WTC11 (cell line): Measurements from ENCODE around the gene PDXK. TPM values are rescaled to one million over a fixed set of nuclear protein-coding genes. Genes with fewer than 3 reads are reported as not detected.

Source experiments
- ATAC-seq: fragments of 200-7000 bp; cut with Tn5 transposase; 2 replicates; pipeline ENCODE4 v1.10.0; 2021; ENCODE audit warnings: mild to moderate bottlenecking, moderate library complexity
- CTCF ChIA-PET: fragments of 300-600 bp; sonication (Branson Sonifier 250); formaldehyde crosslinking; loops from one replicate; lab custom pipeline; 2021; ENCODE audit warnings: antibody characterized with exemption; lab: Charles Lee
- POLR2A ChIA-PET: fragments of 350-600 bp; sonication (Branson Sonifier 250); formaldehyde crosslinking; loops from one replicate; lab custom pipeline; 2021; ENCODE audit warnings: antibody characterized with exemption; lab: Charles Lee
- DNase-seq: peaks from one replicate; pipeline ENCODE4 v3.0.0; 2021; ENCODE audit warnings: low spot score
- H3K27ac Mint-ChIP-seq: 2 replicates; pipeline ENCODE4 v1.8.0; 2021; ENCODE audit warnings: mixed read lengths
- H3K27me3 Mint-ChIP-seq: 2 replicates; pipeline ENCODE4 v1.8.0; 2021; ENCODE audit warnings: low read depth, mild to moderate bottlenecking, moderate library complexity, mixed read lengths
- H3K36me3 Mint-ChIP-seq: 2 replicates; pipeline ENCODE4 v1.8.0; 2021; ENCODE audit warnings: mixed read lengths
- H3K4me1 Mint-ChIP-seq: 2 replicates; pipeline ENCODE4 v1.8.0; 2022; ENCODE audit warnings: mixed read lengths
- H3K4me3 Mint-ChIP-seq: 2 replicates; pipeline ENCODE4 v1.8.0; 2021; ENCODE audit warnings: mild to moderate bottlenecking, moderate library complexity, mixed read lengths
- H3K9me3 Mint-ChIP-seq: 2 replicates; pipeline ENCODE4 v1.8.0; 2021; ENCODE audit warnings: mixed read lengths
- CDX4 ChIP-seq: fragments of 250-450 bp; sonication (Bioruptor Pico); IDR thresholded peaks from 2 replicates; pipeline ENCODE4 v1.9.0; 2021; ENCODE audit warnings: moderate library complexity, mild to moderate bottlenecking, inconsistent platforms, borderline replicate concordance
- E2F1 ChIP-seq: sonication (generic); formaldehyde crosslinking; IDR thresholded peaks from 2 replicates; pipeline ENCODE4 v1.8.0; 2022; ENCODE audit warnings: mild to moderate bottlenecking, missing genetic modification reagents
- E2F5 ChIP-seq: sonication (generic); formaldehyde crosslinking; IDR thresholded peaks from 2 replicates; pipeline ENCODE4 v1.8.1; 2022; ENCODE audit warnings: mild to moderate bottlenecking, moderate library complexity, missing genetic modification reagents
- ELF4 ChIP-seq: sonication (generic); formaldehyde crosslinking; IDR thresholded peaks from 2 replicates; pipeline ENCODE4 v1.8.1; 2022; ENCODE audit warnings: low read depth, mild to moderate bottlenecking, moderate library complexity, missing genetic modification reagents
- FOXK1 ChIP-seq: sonication (generic); formaldehyde crosslinking; IDR thresholded peaks from 2 replicates; pipeline ENCODE4 v1.8.0; 2022; ENCODE audit warnings: mild to moderate bottlenecking, moderate library complexity, missing genetic modification reagents
- FOXP1 ChIP-seq: sonication (generic); formaldehyde crosslinking; IDR thresholded peaks from 2 replicates; pipeline ENCODE4 v1.8.0; 2022; ENCODE audit warnings: missing genetic modification reagents, mild to moderate bottlenecking, moderate library complexity, borderline replicate concordance
- FOXP4 ChIP-seq: sonication (generic); formaldehyde crosslinking; IDR thresholded peaks from 2 replicates; pipeline ENCODE4 v1.8.0; 2022; ENCODE audit warnings: mild to moderate bottlenecking, missing genetic modification reagents
- IRF1 ChIP-seq: sonication (generic); formaldehyde crosslinking; IDR thresholded peaks from 2 replicates; pipeline ENCODE4 v1.8.0; 2023; ENCODE audit warnings: missing genetic modification reagents
- JUN ChIP-seq: sonication (generic); formaldehyde crosslinking; IDR thresholded peaks from 2 replicates; pipeline ENCODE4 v1.8.0; 2023; ENCODE audit warnings: mild to moderate bottlenecking, missing genetic modification reagents
- MXD4 ChIP-seq: fragments of 250-450 bp; sonication (Bioruptor Pico); IDR thresholded peaks from 2 replicates; pipeline ENCODE4 v1.8.0; 2021; ENCODE audit warnings: mild to moderate bottlenecking, moderate library complexity, borderline replicate concordance
- MYBL2 ChIP-seq: sonication (generic); formaldehyde crosslinking; IDR thresholded peaks from 2 replicates; pipeline ENCODE4 v1.8.1; 2023; ENCODE audit warnings: mild to moderate bottlenecking, moderate library complexity, missing genetic modification reagents
- NFE2L1 ChIP-seq: sonication (generic); formaldehyde crosslinking; IDR thresholded peaks from 2 replicates; pipeline ENCODE4 v1.8.1; 2023; ENCODE audit warnings: missing genetic modification reagents
- PRDM15 ChIP-seq: sonication (generic); formaldehyde crosslinking; IDR thresholded peaks from 2 replicates; pipeline ENCODE4 v1.8.0; 2022; ENCODE audit warnings: missing genetic modification reagents
- SMAD3 ChIP-seq: sonication (generic); formaldehyde crosslinking; IDR thresholded peaks from 2 replicates; pipeline ENCODE4 v1.8.0; 2022; ENCODE audit warnings: missing genetic modification reagents, mild to moderate bottlenecking, borderline replicate concordance
- SMAD4 ChIP-seq: sonication (generic); formaldehyde crosslinking; IDR thresholded peaks from 2 replicates; pipeline ENCODE4 v1.8.0; 2022; ENCODE audit warnings: mild to moderate bottlenecking, missing genetic modification reagents
- USF1 ChIP-seq: sonication (generic); formaldehyde crosslinking; IDR thresholded peaks from 2 replicates; pipeline ENCODE4 v1.8.0; 2022; ENCODE audit warnings: mild to moderate bottlenecking, missing genetic modification reagents
- ZMAT4 ChIP-seq: fragments of 250-450 bp; sonication (Bioruptor Pico); IDR thresholded peaks from 2 replicates; pipeline ENCODE4 v1.9.0; 2021; ENCODE audit warnings: mild to moderate bottlenecking
- ZNF416 ChIP-seq: fragments of 250-450 bp; sonication (Bioruptor Pico); IDR thresholded peaks from 2 replicates; pipeline ENCODE4 v1.9.0; 2021; ENCODE audit warnings: mild to moderate bottlenecking, inconsistent platforms
- ZNF423 ChIP-seq: fragments of 250-450 bp; sonication (Bioruptor Pico); IDR thresholded peaks from 2 replicates; pipeline ENCODE4 v2.1.2; 2022; ENCODE audit warnings: mild to moderate bottlenecking, moderate library complexity
- total RNA-seq: library from RNA; stranded (reverse); gene quantifications from 3 replicates; pipeline ENCODE4 v1.2.3, GENCODE V29; 2021

PDXK gene
- total RNA-seq, 1 experiment from 2014 or later: 120 TPM

GRCh38 chr21:43797925-43798715 is 79.2 kb downstream of the PDXK start (continued):
- TF ChIP-seq SMAD3 (CRISPR knock-in tag) (no peak), E2F1 (CRISPR knock-in tag) (no peak), E2F5 (no peak), ZMAT4 (no peak), ELF4 (CRISPR knock-in tag) (no peak)
- TF ChIP-seq, all 79 proteins: peak for 0

- POLR2A ChIA-PET: no interaction called here
- H3K36me3 Mint-ChIP-seq: peaks cover 76% of the 10 kb centered on the region
- no peak overlapping the region for H3K27ac Mint-ChIP-seq
- DNase-seq: no peak
- no peak for TF ChIP-seq IRF1 (CRISPR knock-in tag)
- CTCF ChIA-PET: no interaction called here
- ATAC-seq: no peak
- H3K4me3 Mint-ChIP-seq: no peak overlapping the region
- H3K27me3 Mint-ChIP-seq: no peaks in the 10 kb centered on the region
- no peaks in the 10 kb centered on the region for H3K4me1 Mint-ChIP-seq
- no peaks in the 10 kb centered on the region for H3K9me3 Mint-ChIP-seq
Observed at GRCh38 chr21:43799301-43799840, 80.4 kb downstream of the PDXK start.

- DNase-seq: no peak
- CTCF ChIA-PET: interaction anchor here (0.7 to 1.1 kb wide), 2 partner anchors 11 kb away, joined by 3 read pairs; partner anchors contain the start of gene RRP1
- Mint-ChIP-seq H3K27me3 (no peaks in the 10 kb centered on the region), H3K4me1 (no peaks in the 10 kb centered on the region), H3K4me3 (no peak overlapping the region), H3K36me3 (peaks cover 72% of the 10 kb centered on the region), H3K9me3 (no peaks in the 10 kb centered on the region), H3K27ac (no peak overlapping the region)
- POLR2A ChIA-PET: no interaction called here
- no peak for TF ChIP-seq FOXP1 (CRISPR knock-in tag)
- no peak for ATAC-seq
Observed at GRCh38 chr21:43800124-43800523, 81.2 kb downstream of the PDXK start.

- no peaks in the 10 kb centered on the region for H3K4me1 Mint-ChIP-seq
- H3K36me3 Mint-ChIP-seq: peaks cover 68% of the 10 kb centered on the region
- ChIA-PET POLR2A (no interaction called here), CTCF (interaction anchor here (0.7 to 1.1 kb wide), 2 partner anchors 10 to 11 kb away, joined by 3 read pairs; partner anchors contain the start of gene RRP1)
- no peak overlapping the region; the same call in 1 of the 2 replicates for H3K27ac Mint-ChIP-seq
- DNase-seq (no peak), ATAC-seq (no peak)
- H3K4me3 Mint-ChIP-seq: no peak overlapping the region
- H3K27me3 Mint-ChIP-seq: no peaks in the 10 kb centered on the region
- no peaks in the 10 kb centered on the region for H3K9me3 Mint-ChIP-seq
- TF ChIP-seq JUN (CRISPR knock-in tag) (no peak), MYBL2 (CRISPR knock-in tag) (no peak), PRDM15 (no peak), NFE2L1 (CRISPR knock-in tag) (no peak), ZNF423 (CRISPR knock-in tag) (no peak), SMAD4 (CRISPR knock-in tag) (no peak), FOXK1 (CRISPR knock-in tag) (no peak), FOXP4 (CRISPR knock-in tag) (no peak), USF1 (CRISPR knock-in tag) (no peak), ZNF416 (CRISPR knock-in tag) (no peak), MXD4 (CRISPR knock-in tag) (no peak), CDX4 (CRISPR knock-in tag) (no peak)
Observed at GRCh38 chr21:43800566-43800965, 81.6 kb downstream of the PDXK start.
